IMR-90 (cell line): ENCODE data around the gene ADGRV1. TPM values are rescaled to one million over a fixed set of nuclear protein-coding genes. Genes with fewer than 3 reads are reported as not detected.

Source experiments
- ATAC-seq: fragments of 200-7000 bp; cut with Tn5 transposase; 2 replicates; pipeline ENCODE4 v1.9.1; 2020; ENCODE audit warnings: low read depth, mild to moderate bottlenecking, moderate library complexity
- BruUV-seq: library from RNA; stranded (reverse); fragments of 400-500 nt; replicated peaks from 2 replicates; lab custom pipeline; 2021; lab: Mats Ljungman, UMichigan
- CTCF ChIA-PET: fragments of 300-600 bp; formaldehyde crosslinking; extraction: SDS; loops from one replicate; lab custom pipeline; 2021; ENCODE audit warnings: antibody characterized with exemption; lab: Yijun Ruan, JAX
- POLR2A ChIA-PET: fragments of 300-600 bp; sonication (Branson Sonifier 250); formaldehyde crosslinking; loops from one replicate; lab custom pipeline; 2022; ENCODE audit warnings: antibody characterized with exemption; ENCODE audit not compliant: unreplicated experiment; lab: Charles Lee
- DNase-seq: peaks from one replicate; pipeline ENCODE4 v3.0.0; 2013
- H2AFZ ChIP-seq: replicated peaks from 2 replicates; pipeline ENCODE3; 2013; ENCODE audit warnings: low read length, mild to moderate bottlenecking; ENCODE audit not compliant: poor library complexity
- H2AK5ac ChIP-seq: 2 replicates; pipeline ENCODE4 v1.6.1; 2013; ENCODE audit warnings: low read depth, low read length, inconsistent platforms
- H2AK9ac ChIP-seq: replicated peaks from 2 replicates; pipeline ENCODE3; 2013; ENCODE audit warnings: mild to moderate bottlenecking, low read depth, low read length, moderate library complexity; ENCODE audit not compliant: poor library complexity
- H2BK120ac ChIP-seq: 2 replicates; pipeline ENCODE4 v1.6.1; 2013; ENCODE audit warnings: low read depth, low read length, inconsistent platforms
- H2BK15ac ChIP-seq: 3 replicates; pipeline ENCODE4 v1.6.1; 2013; ENCODE audit warnings: low read depth, low read length, inconsistent platforms
- H2BK20ac ChIP-seq: 2 replicates; pipeline ENCODE4 v1.6.1; 2013; ENCODE audit warnings: low read depth, mild to moderate bottlenecking, inconsistent platforms, low read length, moderate library complexity
- H2BK5ac ChIP-seq: 2 replicates; pipeline ENCODE4 v1.6.1; 2013; ENCODE audit warnings: mild to moderate bottlenecking, low read depth, low read length, inconsistent platforms; ENCODE audit not compliant: poor library complexity, severe bottlenecking
- H3K14ac ChIP-seq: replicated peaks from 2 replicates; pipeline ENCODE4 v1.6.1; 2013; ENCODE audit warnings: low read depth, low read length, inconsistent platforms
- H3K18ac ChIP-seq: 2 replicates; pipeline ENCODE4 v1.6.1; 2013; ENCODE audit warnings: low read depth, low read length, control low read depth
- H3K23ac ChIP-seq: 2 replicates; pipeline ENCODE4 v1.6.1; 2013; ENCODE audit warnings: low read depth, low read length, inconsistent platforms
- H3K27ac ChIP-seq: 2 replicates; pipeline ENCODE4 v1.5.1; 2013; ENCODE audit warnings: mild to moderate bottlenecking, control low read depth, low read length; ENCODE audit not compliant: insufficient read depth
- H3K27me3 ChIP-seq: 2 replicates; pipeline ENCODE4 v1.6.1; 2013; ENCODE audit warnings: low read length; ENCODE audit not compliant: control insufficient read depth, insufficient read depth
- H3K36me3 ChIP-seq: 2 replicates; pipeline ENCODE4 v1.6.1; 2013; ENCODE audit warnings: low read length, mixed read lengths; ENCODE audit not compliant: control insufficient read depth, insufficient read depth
- H3K4ac ChIP-seq: 2 replicates; pipeline ENCODE4 v1.6.1; 2013; ENCODE audit warnings: low read depth, low read length, inconsistent platforms
- H3K4me1 ChIP-seq: 2 replicates; pipeline ENCODE4 v1.6.1; 2013; ENCODE audit warnings: low read length, mixed read lengths; ENCODE audit not compliant: control insufficient read depth, insufficient read depth
- H3K4me2 ChIP-seq: 2 replicates; pipeline ENCODE4 v1.6.1; 2013; ENCODE audit warnings: low read depth, mild to moderate bottlenecking, control low read depth, low read length, moderate library complexity
- H3K4me3 ChIP-seq: 2 replicates; pipeline ENCODE4 v1.5.1; 2013; ENCODE audit warnings: low read depth, mild to moderate bottlenecking, control low read depth, low read length, moderate library complexity; ENCODE audit not compliant: insufficient read depth
- H3K56ac ChIP-seq: 2 replicates; pipeline ENCODE4 v1.6.1; 2013; ENCODE audit warnings: low read length, inconsistent platforms; ENCODE audit not compliant: insufficient read depth; ENCODE audit errors: extremely low read depth
- H3K79me1 ChIP-seq, 2 experiments: 2 replicates each; pipeline ENCODE4 v1.6.1; 2013; ENCODE audit warnings: low read length in 2 of 2, inconsistent platforms in 1 of 2, low read depth in 1 of 2
- H3K9ac ChIP-seq: 2 replicates; pipeline ENCODE4 v1.6.1; 2013; ENCODE audit warnings: low read depth, low read length, control low read depth
- H3K9me1 ChIP-seq: 2 replicates; pipeline ENCODE4 v1.6.1; 2013; ENCODE audit warnings: low read length, inconsistent platforms; ENCODE audit not compliant: insufficient read depth
- H3K9me3 ChIP-seq: 2 replicates; pipeline ENCODE4 v1.6.1; 2013; ENCODE audit warnings: low read length; ENCODE audit not compliant: control insufficient read depth, insufficient read depth
- H4K20me1 ChIP-seq: 2 replicates; pipeline ENCODE4 v1.6.1; 2013; ENCODE audit warnings: low read length, inconsistent platforms; ENCODE audit not compliant: insufficient read depth
- H4K5ac ChIP-seq: 2 replicates; pipeline ENCODE4 v1.6.1; 2013; ENCODE audit warnings: mild to moderate bottlenecking, low read depth, low read length, control low read depth
- H4K8ac ChIP-seq, 2 experiments: 2 replicates each; pipeline ENCODE4 v1.6.1; 2013; ENCODE audit warnings: low read depth in 2 of 2, low read length in 2 of 2, control low read depth in 1 of 2, inconsistent platforms in 1 of 2
- H4K91ac ChIP-seq: 2 replicates; pipeline ENCODE4 v1.6.1; 2013; ENCODE audit warnings: low read depth, low read length, inconsistent platforms; ENCODE audit not compliant: insufficient read depth
- CHD1 ChIP-seq: IDR thresholded peaks from 2 replicates; pipeline ENCODE4 v1.6.1; 2012; ENCODE audit warnings: low read depth, low read length, improper control_type of control experiment
- MXI1 ChIP-seq: IDR thresholded peaks from 2 replicates; pipeline ENCODE4 v1.6.1; 2012; ENCODE audit warnings: low read depth, mild to moderate bottlenecking, low read length, moderate library complexity, borderline replicate concordance
- RCOR1 ChIP-seq: IDR thresholded peaks from 2 replicates; pipeline ENCODE4 v1.6.1; 2012; ENCODE audit warnings: mild to moderate bottlenecking, low read length, improper control_type of control experiment; ENCODE audit not compliant: insufficient replicate concordance
- WGBS, 2 experiments: methylation state at CpG; one replicate each; pipeline versions ENCODE4 v1.1.5 to v1.1.7; 2013; ENCODE audit warnings: missing lambda C conversion rate in 2 of 2; ENCODE audit not compliant: insufficient read length in 1 of 2; ENCODE audit errors: extremely low coverage in 2 of 2; 5-methylcytosine and 5-hydroxymethylcytosine counted together
- dilution Hi-C: fragments of 300-500 bp; cut with HindIII; formaldehyde crosslinking; loops from one replicate; pipeline ENCODE4 v1.14.3; 2018; ENCODE audit warnings: low sequenced_read_pairs; ENCODE audit not compliant: unreplicated experiment
- in situ Hi-C: fragments of 300-500 bp; cut with MboI; formaldehyde crosslinking; loops from 3 replicates; pipeline ENCODE4 v1.14.3; 2019; ENCODE audit warnings: low sequenced_read_pairs, inconsistent platforms, mixed read lengths
- intact Hi-C: fragments of 100-400 bp; cut with micrococcal nuclease; formaldehyde crosslinking; loops from 2 replicates; pipeline ENCODE4 v1.10.0; 2022
- polyA plus RNA-seq, 3 experiments: library from polyadenylated mRNA; depleted of rRNA; stranded (reverse); fragments of >200 nt; gene quantifications; 2 replicates each; pipeline ENCODE4 v1.2.3, GENCODE V29; 2012; ENCODE audit warnings: low replicate concordance in 1 of 3
- total RNA-seq: library from RNA; depleted of rRNA; stranded (reverse); fragments of >200 nt; gene quantifications from 2 replicates; pipeline ENCODE4 v1.2.3, GENCODE V29; 2012

The ADGRV1 gene
- total and polyA plus RNA-seq, 2 of the 4 experiments (the other 2 are of a cell fraction) = under 0.01 TPM; not detected in 1

DNA sequence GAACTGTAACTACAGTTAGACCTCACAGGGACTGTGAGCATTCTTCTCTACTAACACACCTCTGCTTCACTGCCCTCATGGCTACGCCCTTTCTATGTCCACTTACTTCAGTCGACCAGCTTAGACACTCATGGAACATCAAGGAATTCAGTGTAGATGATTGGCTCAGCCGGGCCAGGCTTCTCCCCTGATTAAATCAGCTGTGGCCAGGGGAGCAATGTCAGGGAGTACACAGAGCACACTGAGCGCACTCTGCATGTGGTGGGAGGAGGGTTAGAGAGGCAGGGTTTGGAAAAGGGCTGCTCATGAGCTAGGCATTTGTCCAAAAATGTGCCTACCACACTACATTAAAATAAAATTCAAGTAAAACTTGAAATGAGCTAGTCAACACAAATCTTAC is 424.0 kb downstream of the ADGRV1 start:
- peak overlapping the region; percentile 63 for H2AK5ac ChIP-seq
- peak overlapping the region; percentile 79 for H2BK5ac ChIP-seq
- H4K20me1 ChIP-seq = no peaks in the 10 kb centered on the region
- H3K9ac ChIP-seq = no peak overlapping the region
- H2BK20ac ChIP-seq = no peak overlapping the region; the same call in 1 of the 2 replicates
- H4K91ac ChIP-seq = peak overlapping the region; percentile 79; the same call in 1 of the 2 replicates
- no peaks in the 10 kb centered on the region; the same call in 1 of the 2 replicates for H3K27me3 ChIP-seq
- H3K27ac ChIP-seq = peak overlapping the region; percentile 12; the same call in 1 of the 2 replicates
- ATAC-seq = no peak; the same call in 1 of the 2 replicates
- peaks cover 3% of the 10 kb centered on the region; the same call in 1 of the 2 replicates for H3K9me1 ChIP-seq
- no peaks in the 10 kb centered on the region for H3K36me3 ChIP-seq
- H3K4me2 ChIP-seq = peak overlapping the region; percentile 39
- DNase-seq = no peak
- H4K5ac ChIP-seq = peak overlapping the region; percentile 71
- H3K4me3 ChIP-seq = no peak overlapping the region
- H3K56ac ChIP-seq = no peak overlapping the region
- H2BK120ac ChIP-seq = peak overlapping the region; percentile 62; the same call in 1 of the 2 replicates
- H4K8ac ChIP-seq = peak overlapping the region; percentile 26 to 32; a peak in 3 of 4 replicates
- peak overlapping the region; percentile 48 for H3K4ac ChIP-seq
- no TSS peak for BruUV-seq
- dilution Hi-C loops (no loop called here), intact Hi-C loops (no loop called here), in situ Hi-C loops (no loop called here)
- ChIA-PET CTCF (interaction anchor here (0.7 to 1.5 kb wide), 2 partner anchors 50 to 423 kb away, joined by 3 to 6 read pairs; no protein-coding TSS in a partner anchor), POLR2A (no interaction called here)
- WGBS, 2 experiments = 90% methylated on average over 2 of the region's 4 CpGs; no CpG with 5 or more reads in 1 of the 2 experiments
- peaks cover 4% of the 10 kb centered on the region for H3K4me1 ChIP-seq
- H3K23ac ChIP-seq = peak overlapping the region; percentile 23; the same call in 1 of the 2 replicates
- H3K18ac ChIP-seq = peak overlapping the region; percentile 97
- H2AFZ ChIP-seq = no peak overlapping the region
- no peaks in the 10 kb centered on the region for H3K79me1 ChIP-seq
- 0 out of 2 replicates have a peak overlapping the region, but pooled peaks have one; percentile 3 for H3K14ac ChIP-seq
- TF ChIP-seq MXI1 (no peak), RCOR1 (no peak), CHD1 (no peak)
- no peaks in the 10 kb centered on the region for H3K9me3 ChIP-seq
- H2BK15ac ChIP-seq = peak overlapping the region; percentile 31; the same call in 1 of the 3 replicates
- H2AK9ac ChIP-seq = no peak overlapping the region
